HTERT RPE-1 (cell line): ENCODE measurements around the gene WIPI1.
"Not testable (repeated sequence)": the region's sequence is repeated elsewhere in the genome, so short reads cannot be mapped to it uniquely, and the experiment has no call there.

Source experiments
- in situ Hi-C: fragments of 300-500 bp; cut with MboI; formaldehyde crosslinking; loops from 4 replicates; pipeline ENCODE4 v1.14.3; 2020; ENCODE audit warnings: low sequenced_read_pairs

Gene WIPI1

GRCh38 chr17:68457168-68457538 lies at the start of gene WIPI1:
TSS of gene WIPI1 (minus strand) at chr17:68457496. CDS start at chr17:68457421, 75 bp downstream.
- in situ Hi-C loops = no loop called here

GRCh38 chr17:68505951-68506350 lies 48.7 kb upstream of the WIPI1 start:
- in situ Hi-C loops = no loop called here

- in situ Hi-C loops = no loop called here
These were observed 43.8 kb upstream of the WIPI1 start for GRCh38 chr17:68501074-68501473.

DNA sequence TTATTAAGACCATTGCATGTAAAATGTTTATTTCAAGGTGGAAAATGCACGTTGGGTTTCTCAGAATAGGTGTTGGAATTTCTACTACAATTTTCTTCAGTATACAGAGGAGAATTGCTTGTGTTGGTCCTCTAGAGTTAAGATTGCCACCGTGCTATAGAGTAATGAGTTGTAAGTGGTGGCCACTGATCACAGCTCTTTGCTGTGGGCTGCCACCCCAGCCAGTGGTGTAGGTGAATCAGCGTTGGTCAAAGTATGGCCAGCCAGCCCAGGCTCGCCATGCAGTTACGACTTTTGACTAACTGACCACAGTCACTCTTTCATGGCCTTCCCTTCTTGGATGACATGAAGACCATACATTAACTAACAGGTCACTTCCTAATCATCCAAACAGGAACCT lies 42.3 kb upstream of the WIPI1 start:
- in situ Hi-C loops = no loop called here

DNA sequence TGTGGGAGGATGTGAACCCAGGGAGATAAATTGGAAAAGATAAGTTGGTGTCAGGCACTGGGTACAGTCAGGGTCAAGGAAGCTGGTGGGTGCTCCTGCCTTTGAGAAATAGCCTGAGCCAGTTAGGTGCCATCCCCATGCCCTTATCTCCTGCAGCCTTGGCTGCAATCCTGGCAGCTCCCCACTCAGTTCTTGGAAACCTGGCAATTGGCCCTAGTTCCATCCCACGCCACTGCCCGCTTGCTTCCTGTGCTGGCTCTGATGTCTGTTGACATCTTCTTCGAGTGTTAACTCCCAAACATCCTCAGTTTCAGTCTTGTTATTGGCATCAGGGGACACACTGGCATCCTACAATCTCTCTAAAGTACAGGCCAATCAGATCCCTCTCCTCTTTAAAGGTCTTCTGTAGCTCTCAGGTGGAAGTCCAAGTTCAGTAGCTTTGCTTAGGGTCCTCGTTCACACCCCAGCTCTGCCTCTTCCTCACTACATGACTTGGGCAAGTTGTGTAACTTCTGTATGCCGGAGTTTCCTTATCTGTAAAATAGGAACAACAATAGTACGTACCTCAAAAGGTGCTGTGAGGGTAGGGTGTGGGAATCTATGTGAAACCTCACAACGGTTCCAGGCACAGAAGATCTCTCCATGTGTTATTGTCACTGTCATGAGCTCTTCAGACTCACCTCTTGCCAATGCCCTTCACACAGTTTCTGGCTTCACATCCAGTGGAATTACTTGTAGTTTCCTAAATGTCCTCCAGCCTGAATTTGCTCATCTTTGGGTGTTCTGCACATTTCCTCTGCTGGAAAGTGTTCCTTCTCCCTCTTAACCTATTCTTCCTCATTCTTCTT lies 41.4 kb upstream of the WIPI1 start:
- in situ Hi-C loops = no loop called here

- in situ Hi-C loops = no loop called here
These were observed 40.6 kb upstream of the WIPI1 start for GRCh38 chr17:68497885-68498319.

DNA sequence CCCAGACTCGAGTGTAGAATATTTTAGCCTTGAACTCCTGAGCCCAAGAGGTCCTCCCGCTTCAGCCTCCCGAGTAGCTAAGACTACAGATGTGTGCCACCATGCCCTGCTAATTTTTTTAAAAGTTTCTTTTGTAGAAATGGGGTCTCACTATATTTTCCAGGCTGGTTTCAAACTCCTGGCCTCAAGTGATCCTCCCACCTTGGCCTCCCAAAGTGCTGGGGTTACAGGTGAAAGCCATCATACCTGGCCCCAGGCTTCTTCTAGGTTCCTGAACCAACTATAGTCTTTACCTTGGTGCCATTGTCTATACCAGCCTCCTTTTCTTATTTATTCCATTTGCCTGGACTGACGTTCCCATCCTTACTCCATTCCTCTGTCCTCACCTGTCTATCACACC lies 37.8 kb upstream of the WIPI1 start:
- in situ Hi-C loops = no loop called here

- in situ Hi-C loops = not testable (repeated sequence)
These were observed 35.2 kb upstream of the WIPI1 start for GRCh38 chr17:68492394-68493054.

GRCh38 chr17:68491381-68492231 lies 34.3 kb upstream of the WIPI1 start:
- in situ Hi-C loops = no loop called here

GRCh38 chr17:68489919-68490318 lies 32.6 kb upstream of the WIPI1 start:
- in situ Hi-C loops = no loop called here

- in situ Hi-C loops = no loop called here
These were observed 27.2 kb upstream of the WIPI1 start for GRCh38 chr17:68484458-68484857.

DNA sequence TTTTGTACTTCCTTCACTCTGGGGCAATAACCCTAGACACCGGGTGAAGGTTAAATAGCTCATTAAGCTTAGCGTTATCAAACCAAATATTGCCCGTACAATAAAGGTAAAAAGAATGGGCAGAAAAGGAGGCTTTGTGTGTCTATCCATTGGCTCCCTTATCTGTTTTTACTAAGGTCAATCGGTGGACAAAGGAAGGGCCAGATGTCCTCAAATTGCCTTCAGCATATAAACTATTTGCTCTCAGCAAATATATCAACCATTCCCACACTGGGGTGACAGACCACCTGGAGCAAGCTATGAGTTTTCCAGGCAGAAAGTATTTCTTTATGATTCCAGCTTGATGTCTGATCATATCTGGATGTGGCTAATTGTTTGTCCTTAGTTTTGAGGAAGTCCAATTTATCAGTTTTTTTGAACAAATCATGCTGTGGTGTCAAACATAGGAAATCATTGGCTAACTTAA lies 25.3 kb upstream of the WIPI1 start:
- in situ Hi-C loops = no loop called here

DNA sequence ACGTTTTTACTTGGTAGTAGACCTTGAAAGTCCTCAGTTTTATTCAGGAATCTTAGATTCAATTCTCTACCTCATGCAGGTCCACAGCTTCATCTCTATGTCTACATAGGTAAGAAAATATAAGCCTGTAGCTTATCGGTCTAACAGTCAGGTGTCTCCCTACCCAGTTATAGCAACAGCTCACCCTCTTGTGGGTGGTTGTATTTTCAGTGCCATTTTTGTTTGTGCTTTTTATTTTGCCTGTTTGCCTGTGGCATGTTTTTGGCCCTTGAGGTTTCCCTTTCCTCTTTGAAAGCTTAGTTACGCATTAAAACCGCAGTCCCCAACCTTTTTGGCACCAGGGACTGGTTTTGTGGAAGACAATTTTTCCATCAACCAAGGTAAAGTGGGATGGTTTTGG lies 23.6 kb upstream of the WIPI1 start:
- in situ Hi-C loops = no loop called here

DNA sequence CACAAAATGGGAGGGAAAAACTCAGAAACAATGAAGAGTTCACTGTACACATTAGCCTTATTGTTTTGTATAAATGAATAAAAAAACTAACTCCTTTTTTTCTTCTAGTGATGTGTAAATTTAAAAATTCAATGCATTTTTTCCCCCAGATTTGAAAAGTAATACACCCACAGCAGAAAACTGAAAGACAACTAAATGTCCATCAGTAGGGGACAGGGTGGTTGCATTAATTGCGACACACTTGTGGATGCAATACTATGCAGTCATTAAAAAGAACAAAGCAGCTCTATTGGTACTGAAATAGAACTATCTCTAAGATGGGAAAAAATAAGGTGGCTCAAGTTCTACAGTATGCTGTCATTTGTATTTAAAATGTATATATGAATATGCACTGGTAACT lies 13.7 kb upstream of the WIPI1 start:
- in situ Hi-C loops = no loop called here

- in situ Hi-C loops = no loop called here
These were observed 11.5 kb upstream of the WIPI1 start for GRCh38 chr17:68468788-68469187.

DNA sequence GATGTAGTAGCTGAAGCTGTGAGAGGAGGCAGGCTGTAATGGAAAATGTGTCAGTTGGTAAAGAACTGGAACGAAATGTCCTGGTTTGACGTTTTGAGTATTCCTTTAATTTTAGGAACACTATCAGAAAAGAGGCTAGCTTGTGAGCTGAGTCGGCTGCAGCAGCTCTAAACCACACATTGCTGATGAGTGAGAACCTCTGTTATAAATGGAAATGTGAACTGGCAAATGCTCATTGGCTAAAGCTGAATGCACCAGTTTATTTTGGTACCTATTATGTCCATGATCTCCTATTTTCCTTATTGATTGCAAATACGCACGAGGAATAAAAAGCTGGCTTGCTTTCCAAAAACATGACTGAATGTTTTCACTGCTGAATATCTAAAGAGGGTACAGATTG lies 11.0 kb upstream of the WIPI1 start:
- in situ Hi-C loops = no loop called here

DNA sequence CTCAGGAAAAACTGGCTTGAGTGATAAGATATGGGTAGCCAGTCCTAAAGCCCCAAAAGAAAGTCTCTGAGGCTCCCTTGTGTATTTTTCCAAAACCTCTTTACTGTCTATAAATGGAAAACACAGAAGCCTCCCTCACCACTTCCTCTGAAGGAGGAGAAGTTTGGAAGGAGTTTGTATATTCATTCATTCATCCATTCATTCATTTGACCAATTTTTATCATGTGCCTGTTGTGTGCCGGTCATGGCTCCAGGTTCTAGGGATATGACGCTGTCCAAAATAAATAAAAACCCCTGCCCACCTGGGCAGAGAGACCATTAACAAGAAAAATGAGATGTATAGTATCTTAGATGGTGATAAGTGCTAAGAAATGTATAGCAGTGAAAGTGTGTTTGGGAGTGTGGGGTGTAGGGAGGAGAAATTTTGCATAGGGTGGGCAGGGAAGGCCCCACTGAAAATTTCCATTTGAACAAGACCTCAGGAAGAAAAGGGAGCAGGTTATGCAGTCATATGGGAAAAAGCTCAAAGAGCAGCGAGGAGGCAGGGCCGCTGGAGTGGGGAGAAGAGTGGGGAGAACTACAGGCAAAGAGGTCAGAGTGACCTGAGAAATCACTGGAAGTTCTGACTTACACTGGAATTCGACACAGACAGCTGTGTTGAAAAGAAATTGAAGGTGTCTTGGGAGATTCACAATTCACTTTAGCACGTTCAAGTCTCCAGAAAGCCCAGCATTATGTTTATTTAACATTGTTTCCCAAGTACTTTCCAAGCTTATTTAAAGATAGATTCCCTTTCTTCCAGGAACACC lies 6.1 kb upstream of the WIPI1 start:
- in situ Hi-C loops = no loop called here

DNA sequence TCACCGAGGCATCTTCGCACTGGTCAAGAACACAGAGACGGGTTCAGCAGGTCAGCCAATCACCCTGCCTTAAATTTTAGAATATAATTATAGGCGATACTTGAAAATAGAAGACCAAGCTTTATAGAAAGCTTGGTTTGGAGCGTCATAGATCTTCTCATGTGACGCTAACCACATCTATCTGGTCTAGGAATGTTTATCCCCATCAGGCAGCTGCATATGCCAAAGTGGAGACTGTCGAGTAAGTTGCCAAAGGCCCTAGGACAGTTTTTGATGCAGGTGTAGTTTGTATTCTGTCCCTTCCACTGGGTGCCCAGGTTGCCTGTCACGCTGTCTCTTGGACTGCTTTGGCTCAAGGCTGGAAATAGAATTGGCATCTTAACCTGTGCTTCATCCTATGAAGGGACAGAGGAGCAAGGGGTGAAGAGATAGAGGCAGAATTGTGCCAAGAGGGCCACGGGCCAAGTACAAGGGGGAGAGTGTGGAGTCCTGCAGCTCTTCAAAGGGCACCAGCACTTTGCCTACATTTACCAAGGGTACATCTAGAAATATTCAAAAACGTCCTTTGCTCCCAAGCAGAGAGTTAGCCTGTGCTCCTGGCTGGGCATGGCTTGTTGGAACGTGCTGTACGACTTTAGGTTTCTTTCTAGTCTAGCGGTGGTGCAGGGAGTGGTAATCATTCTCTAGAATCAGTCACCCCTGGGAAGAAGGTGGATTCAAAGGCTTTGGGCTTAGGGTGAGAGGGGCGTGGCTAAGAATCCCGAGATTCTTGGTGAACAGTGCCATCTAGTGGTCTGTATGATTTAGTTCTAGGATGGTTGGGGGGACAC lies 5.3 kb upstream of the WIPI1 start:
- in situ Hi-C loops = no loop called here

- in situ Hi-C loops = no loop called here
These were observed 4.3 kb upstream of the WIPI1 start for GRCh38 chr17:68461589-68461988.

DNA sequence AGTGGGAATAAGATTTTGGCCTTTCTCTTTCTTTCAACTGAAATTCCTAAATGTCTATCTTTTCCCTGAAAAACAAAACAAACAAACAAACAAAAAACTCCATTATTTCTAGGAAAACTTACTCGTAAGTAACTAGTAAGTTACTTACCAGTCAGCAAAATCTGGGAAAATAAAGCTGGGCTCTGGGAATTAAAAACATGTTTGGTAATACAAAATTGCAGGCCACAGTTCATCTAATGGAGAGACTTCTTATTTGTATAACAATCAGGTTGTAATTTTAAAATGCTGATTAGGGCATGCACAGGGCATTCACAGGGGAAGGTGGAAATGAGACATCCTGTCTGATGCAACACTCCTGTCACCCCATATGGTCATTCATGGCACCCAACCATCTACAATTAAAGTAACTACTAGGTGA lies 3.8 kb upstream of the WIPI1 start:
- in situ Hi-C loops = no loop called here
